ENCODE measurements around the gene ITGA1. TPM values are rescaled to one million over a fixed set of nuclear protein-coding genes. Genes with fewer than 3 reads are reported as not detected.

ITGA1 gene
- total RNA-seq, 1 donor, result 31.8 TPM

DNA sequence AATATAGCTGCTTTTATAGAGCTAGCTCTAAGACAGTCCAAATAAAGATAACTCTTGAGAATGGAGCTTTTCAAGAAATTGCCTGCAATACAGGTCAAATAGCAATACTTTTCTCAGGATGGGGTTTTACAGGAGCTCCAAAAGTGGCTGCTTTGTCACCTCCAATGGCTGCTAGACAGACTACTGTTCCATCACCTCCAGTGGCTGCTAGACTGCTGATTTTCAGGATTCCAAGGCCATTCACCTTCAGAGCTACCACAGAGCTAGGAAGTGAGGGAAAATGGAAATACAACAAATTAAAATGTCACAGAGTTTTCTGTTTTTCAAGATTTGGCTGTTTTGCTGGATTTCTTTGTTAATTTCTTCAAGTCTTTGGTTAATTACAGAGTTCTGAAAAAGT is 8.5 kb upstream of the ITGA1 start:
- H3K27me3 ChIP-seq (ENCODE audit: insufficient read depth, low read length), result peaks cover 3% of the 10 kb centered on the region
- H3K4me2 ChIP-seq (ENCODE audit: insufficient read depth, low read length), result no peak overlapping the region
- TF ChIP-seq, protein P1, sequence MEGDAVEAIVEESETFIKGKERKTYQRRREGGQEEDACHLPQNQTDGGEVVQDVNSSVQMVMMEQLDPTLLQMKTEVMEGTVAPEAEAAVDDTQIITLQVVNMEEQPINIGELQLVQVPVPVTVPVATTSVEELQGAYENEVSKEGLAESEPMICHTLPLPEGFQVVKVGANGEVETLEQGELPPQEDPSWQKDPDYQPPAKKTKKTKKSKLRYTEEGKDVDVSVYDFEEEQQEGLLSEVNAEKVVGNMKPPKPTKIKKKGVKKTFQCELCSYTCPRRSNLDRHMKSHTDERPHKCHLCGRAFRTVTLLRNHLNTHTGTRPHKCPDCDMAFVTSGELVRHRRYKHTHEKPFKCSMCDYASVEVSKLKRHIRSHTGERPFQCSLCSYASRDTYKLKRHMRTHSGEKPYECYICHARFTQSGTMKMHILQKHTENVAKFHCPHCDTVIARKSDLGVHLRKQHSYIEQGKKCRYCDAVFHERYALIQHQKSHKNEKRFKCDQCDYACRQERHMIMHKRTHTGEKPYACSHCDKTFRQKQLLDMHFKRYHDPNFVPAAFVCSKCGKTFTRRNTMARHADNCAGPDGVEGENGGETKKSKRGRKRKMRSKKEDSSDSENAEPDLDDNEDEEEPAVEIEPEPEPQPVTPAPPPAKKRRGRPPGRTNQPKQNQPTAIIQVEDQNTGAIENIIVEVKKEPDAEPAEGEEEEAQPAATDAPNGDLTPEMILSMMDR (IDR thresholded peaks at IDR 0.05; ENCODE audit: extremely low read depth, low read depth, low read length), result no peak
- H3K4me3 ChIP-seq (ENCODE audit: insufficient read depth, low read length), result no peak overlapping the region
- H3K79me2 ChIP-seq (ENCODE audit: insufficient read depth, low read length), result no peaks in the 10 kb centered on the region
- H2AFZ ChIP-seq (ENCODE audit: low read length), result no peak overlapping the region
- H3K9me3 ChIP-seq (ENCODE audit: low read depth, low read length), result no peaks in the 10 kb centered on the region
- no peaks in the 10 kb centered on the region for H4K20me1 ChIP-seq (ENCODE audit: insufficient read depth, low read length)
- H3K36me3 ChIP-seq (ENCODE audit: insufficient read depth, low read length), result no peaks in the 10 kb centered on the region
- DNase-seq (ENCODE audit: insufficient read length, low spot score, missing footprints), result no peak
- H3K4me1 ChIP-seq (ENCODE audit: insufficient read depth, low read length), result peaks cover 11% of the 10 kb centered on the region
- H3K27ac ChIP-seq (ENCODE audit: low read depth, low read length), result no peak overlapping the region

DNA sequence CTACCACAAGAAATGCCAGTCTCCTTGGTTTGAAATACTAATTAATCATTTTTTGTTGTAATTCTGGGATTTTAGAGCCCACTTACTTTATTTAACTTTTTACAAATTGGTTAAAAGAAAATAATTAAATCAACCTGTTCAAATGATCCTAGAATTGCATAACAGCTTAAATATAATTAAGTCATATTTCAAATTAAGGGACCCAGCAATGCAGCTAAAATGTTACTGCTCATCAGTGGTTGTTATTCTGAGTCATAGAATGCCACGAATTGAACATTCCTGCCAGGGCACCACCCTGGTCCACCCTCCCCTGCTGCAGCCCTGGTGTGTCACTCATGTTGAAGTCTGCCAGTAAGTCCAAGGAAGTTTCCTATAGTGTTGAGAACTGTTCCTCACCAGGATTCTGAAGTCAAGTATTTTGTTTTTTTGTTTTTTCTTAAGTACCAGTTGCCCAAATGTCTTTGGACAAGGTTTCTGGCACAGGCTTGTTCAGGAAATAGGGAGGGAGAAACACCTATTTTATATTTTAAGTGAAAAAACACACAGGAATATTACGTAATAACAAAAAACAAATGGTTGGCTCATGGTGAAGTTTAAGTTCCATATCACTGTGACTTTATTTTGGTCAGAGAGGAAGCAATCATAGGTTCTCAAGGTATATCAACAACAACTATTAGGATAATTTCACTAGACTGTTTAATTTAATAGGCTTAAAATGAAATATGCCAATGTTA is 4.3 kb upstream of the ITGA1 start:
- Histone ChIP-seq H3K4me3 (ENCODE audit: insufficient read depth, low read length) (no peak overlapping the region), H2AFZ (ENCODE audit: low read length) (no peak overlapping the region), H3K27me3 (ENCODE audit: insufficient read depth, low read length) (no peaks in the 10 kb centered on the region), H3K36me3 (ENCODE audit: insufficient read depth, low read length) (no peaks in the 10 kb centered on the region), H3K4me1 (ENCODE audit: insufficient read depth, low read length) (peaks cover 19% of the 10 kb centered on the region), H3K79me2 (ENCODE audit: insufficient read depth, low read length) (no peaks in the 10 kb centered on the region), H3K4me2 (ENCODE audit: insufficient read depth, low read length) (no peak overlapping the region), H4K20me1 (ENCODE audit: insufficient read depth, low read length) (no peaks in the 10 kb centered on the region), H3K9me3 (ENCODE audit: low read depth, low read length) (no peaks in the 10 kb centered on the region), H3K27ac (ENCODE audit: low read depth, low read length) (no peak overlapping the region)
- TF ChIP-seq, protein P1 (IDR thresholded peaks at IDR 0.05; ENCODE audit: extremely low read depth, low read depth, low read length), result no peak
- DNase-seq (ENCODE audit: insufficient read length, low spot score, missing footprints), result peak; percentile 84

DNA sequence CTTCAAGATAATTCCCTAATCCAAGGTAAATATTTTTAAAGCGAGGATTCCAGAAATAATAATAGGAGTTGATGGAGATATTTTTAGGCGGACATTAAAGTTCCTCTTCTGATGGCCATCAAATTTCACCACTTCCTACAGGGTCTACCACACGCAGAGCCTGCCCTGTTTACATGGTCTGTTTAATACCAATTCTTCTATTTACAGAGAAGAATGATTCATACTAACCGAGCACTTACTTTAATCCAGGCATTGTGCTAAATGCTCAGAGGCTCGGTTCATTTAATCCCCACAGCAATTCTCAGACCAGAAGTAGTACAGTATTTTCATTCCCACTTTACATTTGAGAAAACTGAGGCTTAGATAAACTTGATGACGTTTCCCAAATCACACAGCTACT is 3.0 kb upstream of the ITGA1 start:
- Histone ChIP-seq H4K20me1 (ENCODE audit: insufficient read depth, low read length) (no peaks in the 10 kb centered on the region), H3K27me3 (ENCODE audit: insufficient read depth, low read length) (no peaks in the 10 kb centered on the region), H3K79me2 (ENCODE audit: insufficient read depth, low read length) (peaks cover 4% of the 10 kb centered on the region), H3K4me1 (ENCODE audit: insufficient read depth, low read length) (peaks cover 22% of the 10 kb centered on the region), H3K4me2 (ENCODE audit: insufficient read depth, low read length) (no peak overlapping the region), H3K27ac (ENCODE audit: low read depth, low read length) (no peak overlapping the region), H2AFZ (ENCODE audit: low read length) (no peak overlapping the region), H3K36me3 (ENCODE audit: insufficient read depth, low read length) (no peaks in the 10 kb centered on the region), H3K9me3 (ENCODE audit: low read depth, low read length) (no peaks in the 10 kb centered on the region), H3K4me3 (ENCODE audit: insufficient read depth, low read length) (no peak overlapping the region)
- no peak for DNase-seq (ENCODE audit: insufficient read length, low spot score, missing footprints)
- TF ChIP-seq, protein P1 (IDR thresholded peaks at IDR 0.05; ENCODE audit: extremely low read depth, low read depth, low read length), result no peak

DNA sequence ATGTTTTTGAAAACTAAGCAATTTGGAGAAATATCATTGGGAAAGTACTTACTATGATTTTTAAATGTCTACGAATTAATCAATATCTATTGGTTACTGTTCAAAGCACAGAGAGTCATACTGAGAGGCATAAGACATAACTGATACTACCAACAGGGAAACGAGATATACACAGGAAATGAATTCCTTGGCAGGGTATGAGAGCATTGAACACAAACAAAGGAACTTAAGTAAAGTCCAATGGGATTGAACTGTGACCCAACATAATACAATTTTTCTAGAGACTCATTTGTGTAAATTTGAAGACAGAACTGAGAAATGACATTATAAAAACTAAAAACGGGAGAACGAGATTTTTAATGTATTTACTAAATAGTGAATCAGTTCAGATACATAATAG is 1.3 kb upstream of the ITGA1 start:
- Histone ChIP-seq H3K4me3 (ENCODE audit: insufficient read depth, low read length) (no peak overlapping the region), H3K4me1 (ENCODE audit: insufficient read depth, low read length) (peaks cover 22% of the 10 kb centered on the region), H3K9me3 (ENCODE audit: low read depth, low read length) (no peaks in the 10 kb centered on the region), H3K27ac (ENCODE audit: low read depth, low read length) (no peak overlapping the region), H3K4me2 (ENCODE audit: insufficient read depth, low read length) (no peak overlapping the region), H4K20me1 (ENCODE audit: insufficient read depth, low read length) (no peaks in the 10 kb centered on the region), H3K36me3 (ENCODE audit: insufficient read depth, low read length) (no peaks in the 10 kb centered on the region), H3K27me3 (ENCODE audit: insufficient read depth, low read length) (no peaks in the 10 kb centered on the region), H2AFZ (ENCODE audit: low read length) (no peak overlapping the region), H3K79me2 (ENCODE audit: insufficient read depth, low read length) (peaks cover 4% of the 10 kb centered on the region)
- no peak for DNase-seq (ENCODE audit: insufficient read length, low spot score, missing footprints)
- TF ChIP-seq, protein P1 (IDR thresholded peaks at IDR 0.05; ENCODE audit: extremely low read depth, low read depth, low read length), result no peak

Data from osteoblast (primary cell).